ENCODE data around the gene TMEM141. TPM values are rescaled to one million over a fixed set of nuclear protein-coding genes. Genes with fewer than 3 reads are reported as not detected.
"Not testable (repeated sequence)": the region's sequence is repeated elsewhere in the genome, so short reads cannot be mapped to it uniquely, and the experiment has no call there.

Gene TMEM141
- polyA plus RNA-seq, 1 donor (not counting 4 experiments of a cell fraction or from before 2014, with no cell fraction given): 85.5 TPM

DNA sequence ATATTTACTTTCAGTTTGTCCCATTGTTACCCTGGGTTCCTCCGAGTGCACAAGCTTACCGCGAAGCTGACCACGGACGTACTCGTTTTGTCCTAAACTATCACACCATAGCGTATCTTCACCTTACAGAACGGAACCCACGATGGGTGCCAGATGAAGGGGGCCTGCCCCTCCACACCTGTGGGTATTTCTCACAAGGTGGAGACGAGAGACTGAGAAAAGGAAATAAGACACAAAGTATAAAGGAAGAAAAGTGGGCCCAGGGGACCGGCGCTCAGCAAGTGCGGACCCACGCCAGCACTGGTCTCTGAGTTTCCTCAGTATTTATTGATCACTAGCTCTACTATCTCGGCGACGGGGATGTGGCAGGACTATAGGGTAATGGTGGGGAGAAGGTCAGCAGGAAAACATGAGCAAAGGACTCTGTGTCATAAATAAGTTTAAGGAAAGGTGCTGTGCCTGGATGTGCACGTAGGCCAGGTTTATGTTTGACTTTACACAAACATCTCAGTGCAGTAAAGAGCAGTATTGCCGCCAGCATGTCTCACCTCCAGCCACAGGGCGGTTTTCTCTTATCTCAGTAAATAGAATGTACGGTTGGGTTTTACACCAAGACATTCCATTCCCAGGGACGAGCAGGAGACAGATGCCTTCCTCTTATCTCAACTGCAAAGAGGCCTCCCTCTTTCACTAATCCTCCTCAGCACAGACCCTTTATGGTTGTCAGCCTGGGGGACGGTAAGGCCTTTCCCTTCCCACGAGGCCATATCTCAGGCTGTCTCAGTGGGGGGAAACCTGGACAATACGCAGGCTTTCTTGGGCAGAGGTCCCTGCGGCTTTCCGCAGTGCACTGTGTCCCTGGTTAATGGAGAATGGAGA lies 2.3 kb upstream of the TMEM141 start:
- H3K27me3 ChIP-seq (ENCODE audit: control insufficient read depth, extremely low read depth, insufficient read depth, low read length); DNase-seq (ENCODE audit: low read depth, low spot score); H3K9ac ChIP-seq (ENCODE audit: control insufficient read depth, extremely low read depth, insufficient read depth, low read length); H3K4me2 ChIP-seq (ENCODE audit: control insufficient read depth, extremely low read depth, insufficient read depth, low read depth, low read length); H3K27ac ChIP-seq (ENCODE audit: control insufficient read depth, insufficient read depth, low read length); FAIRE-seq; H3K4me3 ChIP-seq (ENCODE audit: control insufficient read depth in 2 of 3, extremely low read depth in 1 of 3, insufficient read depth in 2 of 3, low read depth in 1 of 3, low read length in 3 of 3); H2AFZ ChIP-seq (ENCODE audit: control insufficient read depth, low read length); H3K9me1 ChIP-seq (ENCODE audit: control insufficient read depth, extremely low read depth, insufficient read depth, low read length); H3K9me3 ChIP-seq (ENCODE audit: control insufficient read depth, low read depth, low read length); dilution Hi-C loops (cut with MboI; ENCODE audit: extremely low pct_ligation_motif_present, low sequenced_read_pairs); H3K79me2 ChIP-seq (ENCODE audit: control insufficient read depth, insufficient read depth, low read length): not testable (repeated sequence)
- peaks cover 14% of the 10 kb centered on the region for H4K20me1 ChIP-seq (ENCODE audit: control insufficient read depth, extremely low read depth, insufficient read depth, low read length)
- H3K36me3 ChIP-seq (ENCODE audit: control insufficient read depth in 2 of 2, extremely low read depth in 1 of 2, insufficient read depth in 2 of 2, low read length in 2 of 2): peaks cover 5 to 17% of the 10 kb centered on the region in 2 experiments
- peaks cover 17% of the 10 kb centered on the region for H3K4me1 ChIP-seq (ENCODE audit: control insufficient read depth, extremely low read depth, insufficient read depth, low read length)

GRCh38 chr9:136789523-136789937 lies 1.6 kb upstream of the TMEM141 start:
- no peaks in the 10 kb centered on the region for H3K27me3 ChIP-seq (ENCODE audit: control insufficient read depth, extremely low read depth, insufficient read depth, low read length)
- DNase-seq (ENCODE audit: low read depth, low spot score): no peak
- dilution Hi-C loops (cut with MboI; ENCODE audit: extremely low pct_ligation_motif_present, low sequenced_read_pairs): no loop called here
- H3K79me2 ChIP-seq (ENCODE audit: control insufficient read depth, insufficient read depth, low read length): peaks cover 9% of the 10 kb centered on the region
- H4K20me1 ChIP-seq (ENCODE audit: control insufficient read depth, extremely low read depth, insufficient read depth, low read length): peaks cover 16% of the 10 kb centered on the region
- TF ChIP-seq EZH2 (IDR thresholded peaks at IDR 0.05; ENCODE audit: low read length): no peak
- TF ChIP-seq CTCF (optimal IDR thresholded peaks at IDR 0.05 in 1 of 3, IDR thresholded peaks at IDR 0.05 in 1 of 3, conservative IDR thresholded peaks at IDR 0.05 in 1 of 3; ENCODE audit: extremely low read depth in 1 of 3, insufficient read depth in 2 of 3, low read length in 3 of 3): no peak
- H3K4me1 ChIP-seq (ENCODE audit: control insufficient read depth, extremely low read depth, insufficient read depth, low read length): peaks cover 17% of the 10 kb centered on the region
- no peaks in the 10 kb centered on the region for H3K9me3 ChIP-seq (ENCODE audit: control insufficient read depth, low read depth, low read length)
- peaks cover 6 to 17% of the 10 kb centered on the region in 2 experiments for H3K36me3 ChIP-seq (ENCODE audit: control insufficient read depth in 2 of 2, extremely low read depth in 1 of 2, insufficient read depth in 2 of 2, low read length in 2 of 2)
- FAIRE-seq: no peak
- H2AFZ ChIP-seq (ENCODE audit: control insufficient read depth, low read length): no peak overlapping the region
- H3K4me2 ChIP-seq (ENCODE audit: control insufficient read depth, extremely low read depth, insufficient read depth, low read depth, low read length): no peak overlapping the region
- H3K27ac ChIP-seq (ENCODE audit: control insufficient read depth, insufficient read depth, low read length): no peak overlapping the region
- H3K9me1 ChIP-seq (ENCODE audit: control insufficient read depth, extremely low read depth, insufficient read depth, low read length): no peaks in the 10 kb centered on the region
- no peak overlapping the region for H3K4me3 ChIP-seq (ENCODE audit: control insufficient read depth in 2 of 3, extremely low read depth in 1 of 3, insufficient read depth in 2 of 3, low read depth in 1 of 3, low read length in 3 of 3)
- no peak overlapping the region for H3K9ac ChIP-seq (ENCODE audit: control insufficient read depth, extremely low read depth, insufficient read depth, low read length)
